GM06990 (cell line): ENCODE results near the gene TLR2.

Experiments used
- DNase-seq: peaks from one replicate; pipeline ENCODE4 v3.0.0-alpha.2; 2011; ENCODE audit not compliant: insufficient read length; ENCODE audit errors: extremely low read depth
- H3K27me3 ChIP-seq: replicated peaks from 2 replicates; pipeline ENCODE4 v1.6.0; 2011; ENCODE audit warnings: low read length; ENCODE audit not compliant: control insufficient read depth, insufficient read depth
- H3K36me3 ChIP-seq: 2 replicates; pipeline ENCODE4 v1.5.1; 2011; ENCODE audit warnings: low read length; ENCODE audit not compliant: control insufficient read depth, insufficient read depth
- H3K4me3 ChIP-seq: replicated peaks from 2 replicates; pipeline ENCODE4 v1.5.1; 2011; ENCODE audit warnings: low read depth, mild to moderate bottlenecking, control low read depth, low read length
- TF ChIP-seq, protein P1 (sequence below): IDR thresholded peaks from 2 replicates; pipeline ENCODE4 v1.5.1; 2011; ENCODE audit warnings: low read length, control low read depth, mild to moderate bottlenecking, inconsistent platforms; ENCODE audit not compliant: insufficient read depth, poor library complexity, severe bottlenecking

Gene TLR2

DNA sequence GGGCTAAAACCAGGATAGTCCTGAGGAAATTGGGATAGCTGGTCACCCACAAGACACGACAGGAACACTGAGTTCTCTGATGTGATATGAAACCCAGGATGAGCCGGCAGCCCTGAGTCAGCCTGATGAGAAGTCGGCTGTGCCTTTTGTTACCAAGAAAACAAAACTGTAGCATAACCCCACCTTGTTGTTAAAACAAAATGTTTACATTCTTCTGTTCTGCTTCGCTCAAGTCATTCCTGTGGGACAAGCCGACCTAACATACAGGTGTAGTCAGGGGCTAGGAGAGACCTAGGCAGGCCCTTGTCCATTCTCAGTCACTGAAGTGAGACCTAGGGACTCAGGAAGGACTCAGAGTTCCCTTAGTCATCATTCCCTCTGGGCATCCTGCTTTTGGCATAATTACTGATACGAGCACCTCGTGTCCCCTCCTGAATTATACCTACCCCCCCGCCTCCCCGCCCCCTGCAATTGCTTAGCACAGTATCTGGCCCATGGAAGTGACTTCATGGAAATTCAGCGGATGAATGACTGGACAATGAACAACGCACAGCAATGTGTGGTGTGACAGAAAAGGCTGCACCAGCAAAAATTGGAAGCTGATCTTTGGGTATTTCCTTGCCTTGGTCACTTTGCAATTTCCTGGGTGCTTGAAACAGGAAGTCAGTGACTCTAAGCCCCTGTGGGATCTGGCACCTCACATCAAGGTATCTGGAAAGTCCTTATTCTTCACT lies 31.9 kb upstream of the TLR2 start:
- TF ChIP-seq, protein P1, sequence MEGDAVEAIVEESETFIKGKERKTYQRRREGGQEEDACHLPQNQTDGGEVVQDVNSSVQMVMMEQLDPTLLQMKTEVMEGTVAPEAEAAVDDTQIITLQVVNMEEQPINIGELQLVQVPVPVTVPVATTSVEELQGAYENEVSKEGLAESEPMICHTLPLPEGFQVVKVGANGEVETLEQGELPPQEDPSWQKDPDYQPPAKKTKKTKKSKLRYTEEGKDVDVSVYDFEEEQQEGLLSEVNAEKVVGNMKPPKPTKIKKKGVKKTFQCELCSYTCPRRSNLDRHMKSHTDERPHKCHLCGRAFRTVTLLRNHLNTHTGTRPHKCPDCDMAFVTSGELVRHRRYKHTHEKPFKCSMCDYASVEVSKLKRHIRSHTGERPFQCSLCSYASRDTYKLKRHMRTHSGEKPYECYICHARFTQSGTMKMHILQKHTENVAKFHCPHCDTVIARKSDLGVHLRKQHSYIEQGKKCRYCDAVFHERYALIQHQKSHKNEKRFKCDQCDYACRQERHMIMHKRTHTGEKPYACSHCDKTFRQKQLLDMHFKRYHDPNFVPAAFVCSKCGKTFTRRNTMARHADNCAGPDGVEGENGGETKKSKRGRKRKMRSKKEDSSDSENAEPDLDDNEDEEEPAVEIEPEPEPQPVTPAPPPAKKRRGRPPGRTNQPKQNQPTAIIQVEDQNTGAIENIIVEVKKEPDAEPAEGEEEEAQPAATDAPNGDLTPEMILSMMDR, result no peak
- H3K4me3 ChIP-seq, result no peak overlapping the region

DNA sequence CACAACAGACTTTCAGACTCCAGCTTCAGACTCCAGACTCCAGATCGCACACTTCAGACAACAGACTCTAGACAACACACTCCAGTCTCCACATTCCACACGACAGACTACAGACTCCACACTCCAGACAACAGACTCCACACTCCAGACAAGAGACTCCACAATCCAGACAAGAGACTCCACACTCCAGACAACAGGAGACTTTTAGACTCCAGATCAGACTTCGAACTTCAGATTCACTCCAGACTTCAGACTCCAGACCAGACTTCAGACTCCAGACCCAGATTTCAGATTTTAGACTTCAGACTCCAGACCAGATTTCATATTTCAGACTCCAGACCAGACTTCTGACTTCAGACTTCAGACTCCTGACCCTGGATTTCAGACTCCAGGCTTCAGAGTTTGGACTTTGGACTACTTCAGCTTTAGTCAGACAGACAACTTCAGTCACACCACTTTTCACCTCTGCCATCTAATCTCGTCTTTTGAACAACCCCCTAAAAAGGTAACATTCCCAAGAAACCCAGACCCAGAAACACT lies 29.0 kb upstream of the TLR2 start:
- no peak for DNase-seq
- TF ChIP-seq, protein P1, result no peak
- Histone ChIP-seq H3K27me3 (peaks cover 2% of the 10 kb centered on the region), H3K4me3 (no peak overlapping the region), H3K36me3 (no peaks in the 10 kb centered on the region)

More for the DNA sequence above, 31.9 kb upstream of the TLR2 start:
- no peaks in the 10 kb centered on the region for H3K36me3 ChIP-seq
- H3K27me3 ChIP-seq, result peaks cover 2% of the 10 kb centered on the region
- no peak for DNase-seq

DNA sequence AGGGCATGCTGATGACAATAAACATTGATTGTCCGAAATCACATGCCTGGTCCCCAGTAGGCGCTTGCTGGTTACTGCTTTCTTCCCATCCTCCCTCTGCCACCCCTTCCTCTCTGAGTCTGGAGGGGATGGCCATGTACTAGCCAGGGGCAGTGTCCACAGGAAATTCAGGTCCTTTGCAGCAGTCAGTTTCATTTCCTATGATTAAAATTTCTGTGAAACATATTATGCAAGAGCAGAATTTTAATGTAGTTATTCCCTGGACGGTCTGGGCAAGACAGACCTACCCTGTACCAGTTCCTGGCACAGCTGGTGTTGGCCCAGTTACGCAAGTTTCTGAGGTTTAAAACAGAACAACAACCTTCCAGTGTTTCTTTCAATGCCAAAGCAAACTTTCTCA lies 28.2 kb upstream of the TLR2 start:
- Histone ChIP-seq H3K27me3 (peaks cover 2% of the 10 kb centered on the region), H3K36me3 (no peaks in the 10 kb centered on the region), H3K4me3 (no peak overlapping the region)
- DNase-seq, result no peak
- TF ChIP-seq, protein P1, result no peak

DNA sequence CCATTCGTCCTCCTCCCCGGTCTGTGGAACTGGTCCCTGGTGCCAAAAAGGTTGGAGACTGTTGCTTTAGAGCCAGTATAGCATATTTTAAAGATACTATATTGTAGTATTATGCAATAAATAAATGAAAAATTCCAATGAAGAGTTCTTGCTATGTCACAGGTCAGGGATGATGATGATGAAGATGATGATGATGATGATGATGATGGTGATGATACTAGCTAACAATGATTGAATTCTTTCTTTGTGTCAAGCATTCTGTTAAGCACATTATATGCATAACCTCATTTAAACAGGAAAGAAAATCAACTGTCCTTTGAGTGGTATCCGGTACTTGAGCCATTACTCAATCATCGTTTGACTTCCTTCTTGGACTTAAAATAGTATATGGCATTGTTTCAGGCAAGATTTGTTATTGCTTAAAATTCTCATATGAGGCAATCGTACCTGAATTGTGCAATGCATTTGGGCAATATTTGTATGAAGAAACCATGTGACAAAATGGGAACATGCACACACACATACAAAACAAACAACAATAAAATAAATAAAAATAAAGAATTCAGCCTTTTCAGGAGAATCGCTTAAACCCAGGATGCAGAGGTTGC lies 22.8 kb upstream of the TLR2 start:
- no peak for DNase-seq
- no peak overlapping the region for H3K4me3 ChIP-seq
- H3K27me3 ChIP-seq, result no peaks in the 10 kb centered on the region; the same call in 1 of the 2 replicates
- TF ChIP-seq, protein P1, result no peak
- no peaks in the 10 kb centered on the region for H3K36me3 ChIP-seq

DNA sequence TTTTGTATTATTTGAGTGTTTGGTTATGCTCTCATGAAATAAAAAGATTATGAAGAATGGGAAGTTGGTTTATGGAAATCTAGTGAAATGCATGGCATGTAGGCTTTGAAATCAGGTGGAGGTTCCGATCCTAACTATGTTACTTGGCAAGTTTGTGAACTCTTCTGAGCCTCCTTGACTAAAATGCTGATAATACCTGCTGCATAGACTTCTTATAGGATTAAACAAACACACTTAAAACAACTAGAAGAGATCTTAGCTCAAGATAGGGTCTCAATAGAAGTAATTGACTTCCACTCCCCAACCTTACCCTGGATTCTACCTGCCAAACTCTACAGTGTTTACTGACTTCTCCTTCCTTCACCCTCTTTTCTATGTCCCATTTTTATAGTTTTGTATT lies 22.2 kb upstream of the TLR2 start:
- H3K27me3 ChIP-seq, result no peaks in the 10 kb centered on the region; the same call in 1 of the 2 replicates
- H3K36me3 ChIP-seq, result no peaks in the 10 kb centered on the region
- no peak overlapping the region for H3K4me3 ChIP-seq
- DNase-seq, result no peak
- TF ChIP-seq, protein P1, result no peak
